GM12878 (cell line): ENCODE results near the gene LRRC19. TPM values are rescaled to one million over a fixed set of nuclear protein-coding genes. Genes with fewer than 3 reads are reported as not detected.
A peak's percentile ranks its signal among the peaks of the same experiment; 100 is the strongest.

ENCODE experiments used
- ATAC-seq: fragments of 200-7000 bp; cut with Tn5 transposase; 3 replicates; pipeline ENCODE4 v1.9.1; 2020; ENCODE audit warnings: mild to moderate bottlenecking, moderate library complexity
- BruUV-seq: library from RNA; stranded (reverse); fragments of 400-500 nt; replicated peaks from 2 replicates; lab custom pipeline; 2021; lab: Mats Ljungman, UMichigan
- CTCF ChIA-PET: fragments of 300-600 bp; sonication (Branson Sonifier 250); formaldehyde crosslinking; extraction: SDS; loops from one replicate; lab custom pipeline; 2021; ENCODE audit warnings: inconsistent platforms; lab: Yijun Ruan, JAX
- POLR2A ChIA-PET: fragments of 350-600 bp; formaldehyde crosslinking; extraction: SDS; loops from one replicate; lab custom pipeline; 2021; ENCODE audit warnings: inconsistent platforms; lab: Charles Lee
- RAD21 ChIA-PET: fragments of 300-600 bp; sonication (Branson Sonifier 250); formaldehyde crosslinking; loops from one replicate; lab custom pipeline; 2023; ENCODE audit warnings: antibody characterized with exemption; ENCODE audit not compliant: unreplicated experiment; lab: Charles Lee
- SMC1A ChIA-PET: fragments of 300-600 bp; sonication (Branson Sonifier 250); formaldehyde crosslinking; loops from one replicate; lab custom pipeline; 2023; ENCODE audit not compliant: unreplicated experiment, uncharacterized antibody; lab: Charles Lee
- DNase-seq: peaks from one replicate; pipeline ENCODE4 v3.0.0-alpha.2; 2011; ENCODE audit warnings: low read depth, low spot score
- FAIRE-seq: peaks from 3 replicates; lab custom pipeline; 2011; peaks lifted over from hg19 to GRCh38; lab: Jason Lieb, UNC
- H2AFZ ChIP-seq: 2 replicates; pipeline ENCODE4 v1.6.0; 2011; ENCODE audit warnings: low read depth, low read length, control low read depth; ENCODE audit not compliant: control insufficient read depth
- H3K27ac ChIP-seq: 2 replicates; pipeline ENCODE4 v1.5.1; 2011; ENCODE audit warnings: control low read depth; ENCODE audit not compliant: control insufficient read depth, insufficient read depth
- H3K27me3 ChIP-seq, 2 experiments: replicated peaks in 1 of 2; 2 replicates each; pipeline versions ENCODE4 v1.6.0 to v1.6.1; 2011; ENCODE audit warnings: low read length in 1 of 2; ENCODE audit not compliant: control insufficient read depth in 2 of 2, insufficient read depth in 2 of 2
- H3K36me3 ChIP-seq, 2 experiments: 2 replicates each; pipeline ENCODE4 v1.5.1; 2011; ENCODE audit warnings: low read length in 1 of 2; ENCODE audit not compliant: control insufficient read depth in 2 of 2, insufficient read depth in 2 of 2
- H3K4me1 ChIP-seq: 2 replicates; pipeline ENCODE4 v1.6.1; 2011; ENCODE audit warnings: mild to moderate bottlenecking, low read length, moderate library complexity, mixed read lengths; ENCODE audit not compliant: control insufficient read depth, insufficient read depth
- H3K4me2 ChIP-seq: 2 replicates; pipeline ENCODE4 v1.6.0; 2011; ENCODE audit warnings: control low read depth; ENCODE audit not compliant: control insufficient read depth, insufficient read depth
- H3K4me3 ChIP-seq: fragments of 200-600 bp; sonication (generic); 2 replicates; pipeline ENCODE4 v1.5.1; 2016
- H3K79me2 ChIP-seq: 2 replicates; pipeline ENCODE4 v1.6.0; 2011; ENCODE audit warnings: low read length; ENCODE audit not compliant: control insufficient read depth, insufficient read depth
- H3K9ac ChIP-seq: 2 replicates; pipeline ENCODE4 v1.8.0; 2011; ENCODE audit warnings: low read length, control low read depth, mixed read lengths; ENCODE audit not compliant: control insufficient read depth, insufficient read depth
- H3K9me3 ChIP-seq: replicated peaks from 3 replicates; pipeline ENCODE4 v1.5.1; 2011; ENCODE audit warnings: mild to moderate bottlenecking, low read length; ENCODE audit not compliant: control insufficient read depth, insufficient read depth
- H4K20me1 ChIP-seq: 2 replicates; pipeline ENCODE4 v1.6.0; 2011; ENCODE audit not compliant: control insufficient read depth, insufficient read depth
- CHD1 ChIP-seq: IDR thresholded peaks from 2 replicates; pipeline ENCODE4 v1.6.1; 2012; ENCODE audit warnings: low read depth, low read length, improper control_type of control experiment
- MTA2 ChIP-seq: fragments of 450-650 bp; IDR thresholded peaks from 2 replicates; pipeline ENCODE4 v1.6.1; 2016; ENCODE audit warnings: low read depth, mild to moderate bottlenecking, moderate library complexity
- MYC ChIP-seq: IDR thresholded peaks from 2 replicates; pipeline ENCODE4 v1.6.1; 2011; ENCODE audit warnings: mild to moderate bottlenecking, low read length, moderate library complexity, inconsistent platforms; ENCODE audit not compliant: insufficient read depth, insufficient replicate concordance, insufficient read length, severe bottlenecking
- NRF1 ChIP-seq: conservative IDR thresholded peaks from 2 replicates; pipeline ENCODE4 v1.6.1; 2011; ENCODE audit warnings: mild to moderate bottlenecking, low read depth, low read length, improper control_type of control experiment
- POLR2AphosphoS5 ChIP-seq: IDR thresholded peaks from 2 replicates; pipeline ENCODE4 v1.6.1; 2011; ENCODE audit warnings: mild to moderate bottlenecking, low read length, inconsistent platforms
- POU2F2 ChIP-seq: IDR thresholded peaks from 3 replicates; pipeline ENCODE4 v1.6.1; 2011; ENCODE audit warnings: low read depth, mild to moderate bottlenecking, low read length, borderline replicate concordance
- RB1 ChIP-seq: fragments of 450-650 bp; formaldehyde crosslinking; IDR thresholded peaks from 2 replicates; pipeline ENCODE4 v1.6.1; 2017; ENCODE audit warnings: mild to moderate bottlenecking, borderline replicate concordance
- STAT1 ChIP-seq: fragments of 450-650 bp; conservative IDR thresholded peaks from 2 replicates; pipeline ENCODE4 v1.6.1; 2014; ENCODE audit warnings: antibody characterized with exemption, mild to moderate bottlenecking
- TCF3 ChIP-seq: IDR thresholded peaks from 2 replicates; pipeline ENCODE4 v1.6.1; 2012; ENCODE audit warnings: low read depth, mild to moderate bottlenecking, low read length, borderline replicate concordance; ENCODE audit not compliant: insufficient read depth
- WGBS: methylation state at CpG from one replicate; pipeline ENCODE4 v1.1.6; 2016; ENCODE audit warnings: low lambda C conversion rate; ENCODE audit not compliant: insufficient replicate concordance, insufficient coverage; ENCODE audit errors: missing lambda C conversion rate; 5-methylcytosine and 5-hydroxymethylcytosine counted together
- in situ Hi-C: fragments of 300-500 bp; cut with MboI; formaldehyde crosslinking; loops from 9 replicates; pipeline ENCODE4 v1.14.3; 2018; ENCODE audit warnings: mixed read lengths
- intact Hi-C: fragments of 100-400 bp; cut with micrococcal nuclease; formaldehyde crosslinking; loops from one replicate; pipeline ENCODE4 v1.14.2; 2022; ENCODE audit not compliant: unreplicated experiment
- polyA plus RNA-seq, 11 experiments: library from polyadenylated mRNA; depleted of rRNA in 4 of 11; unstranded in 6 of 11; stranded (reverse) in 5 of 11; fragments of >200 nt; fragmentation: Nextera tagmentation in 4 of 11; fragmentation: Illumina TruSeq in 1 of 11; extraction: Ambion mirVana in 4 of 11; extraction: Trizol in 1 of 11; gene quantifications; 1 replicate in 1 of 11; 2 replicates in 10 of 11; pipeline versions ENCODE4 v1.2.1 to v1.2.3, GENCODE V29; 2011 to 2016; ENCODE audit warnings: inconsistent platforms in 2 of 11, missing spikeins in 2 of 11, low read depth in 1 of 11
- total RNA-seq, 4 experiments: library from RNA; depleted of rRNA in 3 of 4; stranded (reverse); fragments of >200 nt in 3 of 4; fragmentation: Illumina TruSeq in 1 of 4; extraction: Trizol in 1 of 4; gene quantifications; 2 replicates each; pipeline versions ENCODE4 v1.2.1 to v1.2.3, GENCODE V29; 2013 to 2021
- TF ChIP-seq, protein P1 (sequence below): fragments of 450-650 bp; formaldehyde crosslinking; IDR thresholded peaks from 2 replicates; pipeline ENCODE4 v1.4.0; 2022; ENCODE audit warnings: mild to moderate bottlenecking, moderate library complexity
- TF ChIP-seq, protein P2 (sequence below): fragments of 450-650 bp; IDR thresholded peaks from 2 replicates; pipeline ENCODE4 v1.6.1; 2016; ENCODE audit warnings: mild to moderate bottlenecking
- TF ChIP-seq, protein P3 (sequence below): IDR thresholded peaks from 2 replicates; pipeline ENCODE4 v1.6.1; 2011; ENCODE audit warnings: borderline replicate concordance, low read depth, mild to moderate bottlenecking, moderate library complexity, mixed read lengths, low read length; ENCODE audit not compliant: insufficient read depth; ENCODE audit errors: extremely low read length

LRRC19 gene
- total and polyA plus RNA-seq, 10 of the 15 experiments (the other 5 are each of a cell fraction or from before 2014, with no cell fraction given): 0.02 to 0.20 (median 0.08) TPM; not detected in 6

DNA sequence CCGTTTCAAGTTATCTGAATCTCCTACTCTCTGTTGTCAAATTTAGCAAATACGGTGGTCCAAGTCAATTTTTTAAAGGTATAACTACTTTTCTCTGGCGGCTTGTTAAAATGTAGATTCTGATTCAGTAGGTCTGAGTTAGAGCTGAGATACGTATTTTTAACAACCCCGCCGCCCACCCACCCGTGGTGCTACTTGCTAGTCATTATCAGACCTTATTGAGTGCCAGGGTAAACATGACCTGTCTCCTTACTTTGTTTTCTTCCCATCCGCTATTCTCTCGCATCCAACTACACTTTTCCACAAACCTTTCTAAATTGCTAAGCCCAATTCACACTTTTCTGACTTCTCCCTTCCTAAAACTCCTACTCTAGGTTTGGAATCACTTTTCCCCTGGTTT, 57.7 kb downstream of the LRRC19 start (continued):
- TF ChIP-seq, protein P1, sequence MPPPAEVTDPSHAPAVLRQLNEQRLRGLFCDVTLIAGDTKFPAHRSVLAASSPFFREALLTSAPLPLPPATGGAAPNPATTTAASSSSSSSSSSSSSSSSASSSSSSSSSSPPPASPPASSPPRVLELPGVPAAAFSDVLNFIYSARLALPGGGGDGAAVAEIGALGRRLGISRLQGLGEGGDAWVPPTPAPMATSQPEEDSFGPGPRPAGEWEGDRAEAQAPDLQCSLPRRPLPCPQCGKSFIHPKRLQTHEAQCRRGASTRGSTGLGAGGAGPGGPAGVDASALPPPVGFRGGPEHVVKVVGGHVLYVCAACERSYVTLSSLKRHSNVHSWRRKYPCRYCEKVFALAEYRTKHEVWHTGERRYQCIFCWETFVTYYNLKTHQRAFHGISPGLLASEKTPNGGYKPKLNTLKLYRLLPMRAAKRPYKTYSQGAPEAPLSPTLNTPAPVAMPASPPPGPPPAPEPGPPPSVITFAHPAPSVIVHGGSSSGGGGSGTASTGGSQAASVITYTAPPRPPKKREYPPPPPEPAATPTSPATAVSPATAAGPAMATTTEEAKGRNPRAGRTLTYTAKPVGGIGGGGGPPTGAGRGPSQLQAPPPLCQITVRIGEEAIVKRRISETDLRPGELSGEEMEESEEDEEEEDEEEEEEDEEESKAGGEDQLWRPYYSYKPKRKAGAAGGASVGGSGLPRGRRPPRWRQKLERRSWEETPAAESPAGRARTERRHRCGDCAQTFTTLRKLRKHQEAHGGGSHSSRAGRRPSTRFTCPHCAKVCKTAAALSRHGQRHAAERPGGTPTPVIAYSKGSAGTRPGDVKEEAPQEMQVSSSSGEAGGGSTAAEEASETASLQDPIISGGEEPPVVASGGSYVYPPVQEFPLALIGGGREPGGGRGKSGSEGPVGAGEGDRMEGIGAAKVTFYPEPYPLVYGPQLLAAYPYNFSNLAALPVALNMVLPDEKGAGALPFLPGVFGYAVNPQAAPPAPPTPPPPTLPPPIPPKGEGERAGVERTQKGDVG (CRISPR knock-in tag): no peak
- no peak for TF ChIP-seq NRF1

DNA sequence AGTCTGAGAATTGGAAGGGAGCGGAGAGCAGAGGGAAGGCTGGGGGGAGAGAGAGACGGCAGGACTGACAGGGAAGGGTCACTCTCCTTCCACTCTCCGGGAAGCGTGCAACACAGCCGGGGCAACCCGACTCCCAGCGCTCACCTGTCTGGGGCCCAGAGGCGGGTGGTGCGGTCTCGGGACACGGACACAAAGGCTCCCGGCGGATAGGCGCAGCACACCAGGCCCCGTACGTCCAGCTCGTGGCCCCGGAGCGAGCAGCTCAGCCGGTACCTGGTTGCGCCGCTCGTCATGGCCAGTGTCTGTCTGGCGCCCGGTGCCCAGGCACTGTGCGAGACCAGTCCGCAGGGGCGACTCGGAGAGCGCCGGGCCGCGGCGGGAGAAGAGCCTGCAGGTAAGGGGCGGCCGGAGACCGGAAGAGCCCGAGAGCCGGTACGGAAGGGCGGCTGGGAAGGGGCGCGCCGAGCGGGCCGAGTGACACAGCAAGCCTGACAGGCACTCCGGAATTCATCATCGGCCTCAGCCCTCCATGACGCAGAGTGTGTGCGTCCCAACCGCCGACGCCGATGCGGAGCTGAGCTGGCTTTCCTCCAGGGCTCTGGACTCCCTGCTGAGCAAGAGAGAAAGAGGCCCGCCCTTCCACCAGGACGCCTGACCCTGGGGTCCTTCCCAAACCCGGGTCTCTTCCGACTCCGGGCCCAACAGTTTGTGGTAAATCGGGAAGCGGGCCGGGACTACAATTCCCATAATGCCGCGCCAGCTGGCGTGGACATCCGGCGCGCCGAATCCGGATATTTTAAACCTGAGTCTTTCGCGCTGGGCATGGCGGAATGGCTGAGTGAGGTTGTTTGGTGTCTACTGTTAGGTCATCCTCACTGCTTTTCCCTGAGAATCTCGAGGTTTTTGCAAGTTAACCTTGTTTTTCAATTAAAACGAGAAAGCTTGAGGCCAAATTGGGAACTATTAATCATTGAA, 58.4 kb downstream of the LRRC19 start, which contains the start of gene PLAA:
PLAA (minus strand) TSS at position 490 of the 975 bp plus-strand sequence; CDS start at position 293, 197 bp downstream.
- FAIRE-seq: peak; percentile 61
- H3K9ac ChIP-seq: peak within 1 kb of the TSS; percentile 96
- ChIA-PET SMC1A (interaction anchor here (1.0 to 1.4 kb wide), 2 partner anchors 9 to 83 kb away, joined by 5 to 6 read pairs; partner anchors contain the start of gene IFT74), RAD21 (interaction anchor here (1.0 kb wide), 1 partner anchor 9 kb away, joined by 7 read pairs; the partner anchor contains the start of gene IFT74), POLR2A (interaction anchor here (2.1 to 3.0 kb wide), 2 partner anchors 9 to 55 kb away, joined by 12 to 25 read pairs; partner anchors contain the start of genes CAAP1 and IFT74), CTCF (interaction anchor here (0.5 to 2.2 kb wide), 2 partner anchors 9 to 32 kb away, joined by 4 to 9 read pairs; partner anchors contain the start of gene IFT74)
- H3K27me3 ChIP-seq: no peaks in the 10 kb centered on the region
- peak within 1 kb of the TSS; percentile 87 for H3K4me2 ChIP-seq
- peaks cover 48% of the 10 kb centered on the region for H3K79me2 ChIP-seq
- peak; percentile 96 for ATAC-seq
- intact Hi-C loops: loop anchor here (2.0 to 10.0 kb wide), 2 partner anchors 54 to 202 kb away; partner anchors contain the start of gene CAAP1
- DNase-seq: peak; percentile 59
- H3K27ac ChIP-seq: peak within 1 kb of the TSS; percentile 98
- no peaks in the 10 kb centered on the region for H4K20me1 ChIP-seq
- in situ Hi-C loops: no loop called here
- peak within 1 kb of the TSS; percentile 89 for H3K4me3 ChIP-seq
- no TSS peak for BruUV-seq
- H2AFZ ChIP-seq: peak within 1 kb of the TSS; percentile 99
- no peaks in the 10 kb centered on the region for H3K9me3 ChIP-seq
- no peaks in the 10 kb centered on the region for H3K4me1 ChIP-seq
- 0 out of 4 replicates have a peak, but pooled peaks cover 0 to 2% of the 10 kb centered on the region in 2 experiments for H3K36me3 ChIP-seq
- 1% methylated on average over 76 of the region's 76 CpGs for WGBS
- TF ChIP-seq POLR2AphosphoS5 (peak; percentile 86), MTA2 (no peak), TCF3 (no peak), STAT1 (0 out of 2 replicates have a peak, but pooled peaks have one; percentile 84), MYC (peak; percentile 16), RB1 (peak; percentile 63; the same call in 1 of the 2 replicates), POU2F2 (peak; percentile 22; the same call in 1 of the 3 replicates), CHD1 (no peak)
- TF ChIP-seq, protein P2, sequence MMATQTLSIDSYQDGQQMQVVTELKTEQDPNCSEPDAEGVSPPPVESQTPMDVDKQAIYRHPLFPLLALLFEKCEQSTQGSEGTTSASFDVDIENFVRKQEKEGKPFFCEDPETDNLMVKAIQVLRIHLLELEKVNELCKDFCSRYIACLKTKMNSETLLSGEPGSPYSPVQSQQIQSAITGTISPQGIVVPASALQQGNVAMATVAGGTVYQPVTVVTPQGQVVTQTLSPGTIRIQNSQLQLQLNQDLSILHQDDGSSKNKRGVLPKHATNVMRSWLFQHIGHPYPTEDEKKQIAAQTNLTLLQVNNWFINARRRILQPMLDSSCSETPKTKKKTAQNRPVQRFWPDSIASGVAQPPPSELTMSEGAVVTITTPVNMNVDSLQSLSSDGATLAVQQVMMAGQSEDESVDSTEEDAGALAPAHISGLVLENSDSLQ: peak; percentile 95
- TF ChIP-seq, protein P3, sequence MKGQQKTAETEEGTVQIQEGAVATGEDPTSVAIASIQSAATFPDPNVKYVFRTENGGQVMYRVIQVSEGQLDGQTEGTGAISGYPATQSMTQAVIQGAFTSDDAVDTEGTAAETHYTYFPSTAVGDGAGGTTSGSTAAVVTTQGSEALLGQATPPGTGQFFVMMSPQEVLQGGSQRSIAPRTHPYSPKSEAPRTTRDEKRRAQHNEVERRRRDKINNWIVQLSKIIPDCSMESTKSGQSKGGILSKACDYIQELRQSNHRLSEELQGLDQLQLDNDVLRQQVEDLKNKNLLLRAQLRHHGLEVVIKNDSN: no peak
